ENCODE measurements around the gene PACS2. TPM values are rescaled to one million over a fixed set of nuclear protein-coding genes. Genes with fewer than 3 reads are reported as not detected.
A peak's percentile ranks its signal among the peaks of the same experiment; 100 is the strongest.

Gene PACS2
- polyA plus RNA-seq, 1 of the 3 experiments (the other 2 are of a cell fraction), result 42.7 TPM

DNA sequence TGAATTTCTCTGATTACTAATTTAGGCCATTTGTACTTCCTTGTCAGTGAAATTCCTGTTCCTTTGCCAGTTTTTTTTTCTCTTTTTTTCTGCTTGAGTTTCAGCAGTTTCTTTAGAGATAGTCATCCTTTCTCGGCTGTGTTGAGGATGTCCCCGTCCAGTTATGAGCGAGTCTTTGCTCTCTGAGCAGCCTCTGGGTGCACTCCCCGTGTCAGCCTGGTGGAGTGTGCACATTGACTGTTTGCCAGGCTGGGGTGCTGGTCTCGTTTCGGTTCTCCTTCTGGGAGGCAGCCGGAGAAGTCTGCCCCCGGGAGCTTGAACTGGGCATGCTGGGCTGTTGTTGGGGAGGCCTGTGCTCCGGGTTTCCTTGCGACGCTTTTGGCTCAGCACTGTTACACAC, 3.0 kb downstream of the PACS2 start:
- Histone ChIP-seq H2AFZ (ENCODE audit: low read depth) (no peak overlapping the region), H3K36me3 (replicated peaks in 1 of 2; ENCODE audit: control insufficient read depth in 1 of 2, insufficient read depth in 2 of 2, low read length in 1 of 2) (no peaks in the 10 kb centered on the region), H3K9me2 (no peaks in the 10 kb centered on the region), H3K4me1 (ENCODE audit: control insufficient read depth in 1 of 2, insufficient read depth in 2 of 2, low read depth in 1 of 2, low read length in 1 of 2) (peaks cover 0 to 25% of the 10 kb centered on the region in 2 experiments; a peak in 1 of 4 replicates), H3K9me3 (no peaks in the 10 kb centered on the region), H3F3A (replicated peaks; ENCODE audit: insufficient read depth) (peaks cover 3% of the 10 kb centered on the region), H4K20me1 (ENCODE audit: insufficient read depth) (peaks cover 41% of the 10 kb centered on the region), H3K27ac (ENCODE audit: low read depth in 2 of 2, low read length in 1 of 2) (no peak overlapping the region; a peak in 1 of 4 replicates), H3K4me2 (peak overlapping the region; percentile 98; the same call in 1 of the 2 replicates), H3K27me3 (ENCODE audit: insufficient read depth) (no peaks in the 10 kb centered on the region), H3K4me3 (ENCODE audit: low read depth in 2 of 2, low read length in 1 of 2) (no peak overlapping the region), H3K79me2 (ENCODE audit: insufficient read depth) (peaks cover 73% of the 10 kb centered on the region), H3K9ac (no peak overlapping the region)
- 71% methylated on average over 5 of the region's 11 CpGs for WGBS (ENCODE audit: low lambda C conversion rate)
- TF ChIP-seq JUND (IDR thresholded peaks at IDR 0.05), result no peak
- TF ChIP-seq GABPA (IDR thresholded peaks at IDR 0.05; ENCODE audit: low read depth), result no peak
- TF ChIP-seq ELF1 (IDR thresholded peaks at IDR 0.05), result no peak
- TF ChIP-seq MEF2A (IDR thresholded peaks at IDR 0.05; ENCODE audit: borderline replicate concordance, low read depth), result no peak
- no peak for TF ChIP-seq YY1 (IDR thresholded peaks at IDR 0.05; ENCODE audit: low read depth)
- no peak for TF ChIP-seq TAF1 (IDR thresholded peaks at IDR 0.05; ENCODE audit: borderline replicate concordance, low read depth, low read length)
- no peak for TF ChIP-seq FOXM1 (IDR thresholded peaks at IDR 0.05; ENCODE audit: low read depth)
- TF ChIP-seq NRF1 (IDR thresholded peaks at IDR 0.05; ENCODE audit: low read depth, low read length), result no peak
- no peak for TF ChIP-seq EP300 (IDR thresholded peaks at IDR 0.05; ENCODE audit: borderline replicate concordance in 1 of 2, low read depth in 1 of 2, low read length in 1 of 2)
- no peak for TF ChIP-seq POLR2AphosphoS5 (IDR thresholded peaks at IDR 0.05; ENCODE audit: low read depth, low read length)
- no peak for TF ChIP-seq RAD21 (IDR thresholded peaks at IDR 0.05; ENCODE audit: low read length)
- TF ChIP-seq, protein P1, sequence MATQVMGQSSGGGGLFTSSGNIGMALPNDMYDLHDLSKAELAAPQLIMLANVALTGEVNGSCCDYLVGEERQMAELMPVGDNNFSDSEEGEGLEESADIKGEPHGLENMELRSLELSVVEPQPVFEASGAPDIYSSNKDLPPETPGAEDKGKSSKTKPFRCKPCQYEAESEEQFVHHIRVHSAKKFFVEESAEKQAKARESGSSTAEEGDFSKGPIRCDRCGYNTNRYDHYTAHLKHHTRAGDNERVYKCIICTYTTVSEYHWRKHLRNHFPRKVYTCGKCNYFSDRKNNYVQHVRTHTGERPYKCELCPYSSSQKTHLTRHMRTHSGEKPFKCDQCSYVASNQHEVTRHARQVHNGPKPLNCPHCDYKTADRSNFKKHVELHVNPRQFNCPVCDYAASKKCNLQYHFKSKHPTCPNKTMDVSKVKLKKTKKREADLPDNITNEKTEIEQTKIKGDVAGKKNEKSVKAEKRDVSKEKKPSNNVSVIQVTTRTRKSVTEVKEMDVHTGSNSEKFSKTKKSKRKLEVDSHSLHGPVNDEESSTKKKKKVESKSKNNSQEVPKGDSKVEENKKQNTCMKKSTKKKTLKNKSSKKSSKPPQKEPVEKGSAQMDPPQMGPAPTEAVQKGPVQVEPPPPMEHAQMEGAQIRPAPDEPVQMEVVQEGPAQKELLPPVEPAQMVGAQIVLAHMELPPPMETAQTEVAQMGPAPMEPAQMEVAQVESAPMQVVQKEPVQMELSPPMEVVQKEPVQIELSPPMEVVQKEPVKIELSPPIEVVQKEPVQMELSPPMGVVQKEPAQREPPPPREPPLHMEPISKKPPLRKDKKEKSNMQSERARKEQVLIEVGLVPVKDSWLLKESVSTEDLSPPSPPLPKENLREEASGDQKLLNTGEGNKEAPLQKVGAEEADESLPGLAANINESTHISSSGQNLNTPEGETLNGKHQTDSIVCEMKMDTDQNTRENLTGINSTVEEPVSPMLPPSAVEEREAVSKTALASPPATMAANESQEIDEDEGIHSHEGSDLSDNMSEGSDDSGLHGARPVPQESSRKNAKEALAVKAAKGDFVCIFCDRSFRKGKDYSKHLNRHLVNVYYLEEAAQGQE (IDR thresholded peaks at IDR 0.05; ENCODE audit: low read depth, low read length), result no peak
- TF ChIP-seq FOSL2 (IDR thresholded peaks at IDR 0.05; ENCODE audit: borderline replicate concordance, low read depth), result no peak
- ChIA-PET POLR2A (no interaction called here), CTCF (interaction anchor here (0.9 to 1.4 kb wide), 3 partner anchors 20 to 53 kb away, joined by 3 read pairs; no protein-coding TSS in a partner anchor)
- DNase-seq, result peak; percentile 31

DNA sequence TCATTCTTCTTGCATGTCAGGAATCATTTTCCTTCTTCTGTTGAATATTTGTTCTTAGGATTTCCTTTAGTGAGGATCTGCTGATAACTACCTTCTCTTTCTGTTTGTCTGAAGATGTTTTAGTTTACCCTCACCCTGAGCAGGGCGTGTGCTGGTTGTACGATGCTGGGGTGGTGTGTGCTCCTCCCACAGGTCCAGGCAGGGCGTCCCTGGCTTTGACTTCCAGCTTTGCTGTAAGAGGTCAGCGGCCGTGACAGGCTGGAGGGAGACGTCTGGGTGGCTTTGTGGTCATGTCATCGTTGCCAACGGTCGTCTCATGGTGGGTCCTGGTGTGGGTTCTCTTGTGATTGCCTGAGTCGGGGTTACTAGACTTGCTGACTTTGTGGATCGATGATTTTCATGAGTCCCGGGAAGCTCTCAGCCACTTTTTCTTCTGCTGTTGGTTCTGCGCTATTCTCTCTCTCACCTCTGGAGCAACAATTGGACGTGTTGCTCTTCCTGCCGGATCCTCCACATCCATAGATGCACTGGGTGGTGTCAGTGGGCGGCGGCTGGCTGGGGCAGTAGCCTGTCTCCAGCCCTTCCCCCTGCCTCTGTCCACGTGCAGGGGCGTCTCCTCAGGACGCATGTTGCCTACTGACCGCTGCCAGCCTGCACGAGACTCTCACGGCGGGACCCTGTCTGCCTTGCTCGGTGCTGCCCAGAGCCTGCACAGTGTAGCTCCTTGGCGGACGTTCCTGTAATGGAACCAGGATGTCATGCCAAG, 8.4 kb downstream of the PACS2 start:
- H2AFZ ChIP-seq (ENCODE audit: low read depth), result no peak overlapping the region
- H3K9me2 ChIP-seq, result no peaks in the 10 kb centered on the region
- no peaks in the 10 kb centered on the region for H3F3A ChIP-seq (replicated peaks; ENCODE audit: insufficient read depth)
- peaks cover 61% of the 10 kb centered on the region for H4K20me1 ChIP-seq (ENCODE audit: insufficient read depth)
- H3K36me3 ChIP-seq (replicated peaks in 1 of 2; ENCODE audit: control insufficient read depth in 1 of 2, insufficient read depth in 2 of 2, low read length in 1 of 2), result no peaks in the 10 kb centered on the region
- no peak overlapping the region for H3K9ac ChIP-seq
- POLR2A ChIA-PET, result no interaction called here
- WGBS (ENCODE audit: low lambda C conversion rate), result 88% methylated on average over 19 of the region's 27 CpGs
- H3K27ac ChIP-seq (ENCODE audit: low read depth in 2 of 2, low read length in 1 of 2), result no peak overlapping the region
- TF ChIP-seq, protein P1 (IDR thresholded peaks at IDR 0.05; ENCODE audit: low read depth, low read length), result no peak
- no peaks in the 10 kb centered on the region for H3K9me3 ChIP-seq
- DNase-seq, result peak; percentile 33
- peaks cover 0 to 33% of the 10 kb centered on the region in 2 experiments; a peak in 1 of 4 replicates for H3K4me1 ChIP-seq (ENCODE audit: control insufficient read depth in 1 of 2, insufficient read depth in 2 of 2, low read depth in 1 of 2, low read length in 1 of 2)
- H3K27me3 ChIP-seq (ENCODE audit: insufficient read depth), result no peaks in the 10 kb centered on the region
- H3K4me2 ChIP-seq, result no peak overlapping the region
- CTCF ChIA-PET, result interaction anchor here (0.7 to 1.3 kb wide), 3 partner anchors 20 to 233 kb away, joined by 3 to 4 read pairs (median 3); no protein-coding TSS in a partner anchor
- H3K79me2 ChIP-seq (ENCODE audit: insufficient read depth), result peaks cover 73% of the 10 kb centered on the region
- H3K4me3 ChIP-seq (ENCODE audit: low read depth in 2 of 2, low read length in 1 of 2), result no peak overlapping the region

All from SK-N-SH (cell line).